Measurements from ENCODE around the gene ID3.

Gene ID3

DNA sequence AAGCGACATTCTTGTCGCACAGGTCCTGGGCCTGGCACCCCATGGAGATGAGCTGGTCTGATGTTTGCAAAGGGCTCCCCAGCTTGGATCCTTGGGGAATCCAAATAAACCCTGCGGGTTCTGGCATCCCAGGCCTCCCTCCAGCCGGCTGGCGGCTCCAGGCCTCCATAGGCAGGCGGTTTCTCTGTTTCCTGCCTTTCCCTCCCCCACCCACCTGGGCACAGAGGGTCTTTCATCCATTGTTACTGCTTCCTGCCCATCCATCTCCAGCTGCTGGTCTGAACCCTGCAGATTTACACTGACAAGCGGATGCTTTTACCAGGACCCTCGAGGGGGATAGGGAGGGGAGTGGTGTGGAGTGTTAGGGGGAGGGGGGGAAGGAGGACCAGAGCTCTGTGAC is 39.1 kb upstream of the ID3 start:
- no peak for DNase-seq (ENCODE audit: low spot score)
- TF ChIP-seq, protein P1, sequence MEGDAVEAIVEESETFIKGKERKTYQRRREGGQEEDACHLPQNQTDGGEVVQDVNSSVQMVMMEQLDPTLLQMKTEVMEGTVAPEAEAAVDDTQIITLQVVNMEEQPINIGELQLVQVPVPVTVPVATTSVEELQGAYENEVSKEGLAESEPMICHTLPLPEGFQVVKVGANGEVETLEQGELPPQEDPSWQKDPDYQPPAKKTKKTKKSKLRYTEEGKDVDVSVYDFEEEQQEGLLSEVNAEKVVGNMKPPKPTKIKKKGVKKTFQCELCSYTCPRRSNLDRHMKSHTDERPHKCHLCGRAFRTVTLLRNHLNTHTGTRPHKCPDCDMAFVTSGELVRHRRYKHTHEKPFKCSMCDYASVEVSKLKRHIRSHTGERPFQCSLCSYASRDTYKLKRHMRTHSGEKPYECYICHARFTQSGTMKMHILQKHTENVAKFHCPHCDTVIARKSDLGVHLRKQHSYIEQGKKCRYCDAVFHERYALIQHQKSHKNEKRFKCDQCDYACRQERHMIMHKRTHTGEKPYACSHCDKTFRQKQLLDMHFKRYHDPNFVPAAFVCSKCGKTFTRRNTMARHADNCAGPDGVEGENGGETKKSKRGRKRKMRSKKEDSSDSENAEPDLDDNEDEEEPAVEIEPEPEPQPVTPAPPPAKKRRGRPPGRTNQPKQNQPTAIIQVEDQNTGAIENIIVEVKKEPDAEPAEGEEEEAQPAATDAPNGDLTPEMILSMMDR (IDR thresholded peaks at IDR 0.05; ENCODE audit: extremely low read depth, insufficient read depth, missing control alignments) = no peak
- in situ Hi-C loops (cut with MboI; ENCODE audit: low pct_unique_long_range_greater_than_20kb, low sequenced_read_pairs, unreplicated experiment) = no loop called here

DNA sequence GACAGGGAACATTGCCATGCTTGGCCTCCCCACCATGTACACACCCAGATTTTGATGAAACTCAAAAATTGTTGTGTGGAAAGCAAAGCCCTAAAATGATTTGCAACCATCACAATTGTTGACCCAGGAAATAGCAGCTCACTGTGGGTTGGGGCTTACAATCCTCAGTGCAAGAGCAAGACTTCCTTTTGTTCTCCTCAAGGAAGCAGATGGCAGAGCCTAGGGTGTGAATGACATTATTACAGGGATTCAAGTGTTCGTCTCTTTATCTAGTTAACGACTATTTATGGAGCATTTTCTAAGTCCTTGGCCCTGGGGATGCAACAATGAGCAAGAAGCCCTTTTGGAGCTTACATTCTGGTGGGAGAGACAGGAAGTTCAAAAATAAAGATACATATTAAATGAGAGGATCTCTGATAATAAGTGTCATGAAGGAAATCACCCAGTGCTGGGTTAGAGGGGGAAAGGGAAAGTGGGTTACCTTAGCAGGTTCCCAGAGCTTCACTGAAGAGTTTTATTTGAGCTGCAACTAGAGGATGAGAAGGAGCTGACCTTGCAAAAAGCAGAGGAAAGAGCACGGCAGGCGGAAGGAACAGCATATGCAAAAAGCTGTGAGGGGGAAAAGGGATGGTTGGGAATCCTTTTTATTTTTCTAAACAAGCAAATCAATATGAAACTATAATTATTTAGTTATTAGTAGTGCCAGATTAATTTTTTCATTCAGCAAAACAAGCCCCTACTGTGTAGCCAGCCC is 38.5 kb upstream of the ID3 start:
- in situ Hi-C loops (cut with MboI; ENCODE audit: low pct_unique_long_range_greater_than_20kb, low sequenced_read_pairs, unreplicated experiment) = no loop called here
- TF ChIP-seq, protein P1 (IDR thresholded peaks at IDR 0.05; ENCODE audit: extremely low read depth, insufficient read depth, missing control alignments) = no peak
- no peak for DNase-seq (ENCODE audit: low spot score)

DNA sequence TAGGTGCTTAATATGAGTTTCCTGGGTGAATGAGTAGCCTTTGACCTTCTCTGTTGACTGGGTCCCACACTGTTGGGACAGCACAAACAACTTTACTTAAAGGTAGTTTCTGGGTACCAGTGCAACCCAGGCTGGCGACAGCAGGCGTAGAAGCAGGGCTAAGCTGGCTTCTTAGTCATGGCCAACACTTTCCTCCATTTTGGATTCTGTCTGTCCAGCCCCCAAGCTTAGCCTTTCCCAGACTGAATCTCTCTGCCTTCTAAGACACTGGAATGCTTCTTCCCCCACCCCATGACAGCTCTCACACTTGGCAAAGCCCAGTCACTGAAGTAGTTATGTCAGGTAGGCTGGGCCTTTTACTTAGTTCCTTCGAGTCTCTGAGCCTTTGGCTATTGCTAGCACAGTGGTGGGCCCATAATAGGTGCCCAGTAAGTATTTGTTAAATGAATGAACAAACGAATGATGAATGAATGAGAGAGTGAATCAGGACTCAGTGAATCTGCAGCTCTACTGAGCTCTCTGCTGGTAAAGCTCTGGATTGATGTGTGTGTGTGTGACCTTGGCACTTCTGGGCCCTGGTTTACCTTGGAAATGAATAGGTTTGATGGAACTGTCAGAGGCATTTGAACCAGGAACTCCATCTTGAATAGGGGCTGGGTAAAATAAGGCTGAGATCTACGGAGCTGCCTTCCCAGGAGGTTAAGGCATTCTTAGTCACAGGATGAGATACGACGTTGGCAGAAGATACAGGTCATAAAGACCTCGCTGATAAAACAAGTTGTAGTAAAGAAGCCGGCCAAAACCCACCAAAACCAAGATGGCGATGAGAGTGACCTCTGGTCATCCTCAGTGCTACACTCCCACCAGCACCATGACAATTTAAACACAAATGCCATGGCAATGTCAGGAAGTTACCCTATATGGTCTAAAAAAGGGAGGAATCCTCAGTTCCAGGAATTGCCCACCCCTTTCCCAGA is 37.4 kb upstream of the ID3 start:
- DNase-seq (ENCODE audit: low spot score) = no peak
- TF ChIP-seq, protein P1 (IDR thresholded peaks at IDR 0.05; ENCODE audit: extremely low read depth, insufficient read depth, missing control alignments) = no peak
- in situ Hi-C loops (cut with MboI; ENCODE audit: low pct_unique_long_range_greater_than_20kb, low sequenced_read_pairs, unreplicated experiment) = no loop called here

DNA sequence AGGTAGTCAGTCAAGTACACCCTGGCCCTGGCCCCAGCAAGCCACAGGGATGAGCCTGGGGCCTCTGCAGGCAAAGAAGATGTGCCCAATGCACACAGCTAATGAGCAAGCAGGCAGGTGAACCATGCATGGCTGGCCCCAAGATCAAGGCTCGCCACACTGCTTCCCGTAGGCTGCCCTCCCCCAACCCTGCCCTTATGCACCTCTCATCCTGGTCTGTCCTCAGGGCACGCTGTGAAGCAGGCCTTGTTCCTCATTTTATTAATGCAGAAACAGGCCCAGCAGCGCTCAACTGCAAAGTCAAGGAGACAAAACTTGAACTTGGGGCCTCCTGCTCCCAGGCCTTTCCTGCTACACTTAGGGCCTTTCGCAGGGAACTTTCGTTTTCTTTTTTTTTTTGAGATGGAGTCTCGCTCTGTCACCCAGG is 35.6 kb upstream of the ID3 start:
- TF ChIP-seq, protein P1 (IDR thresholded peaks at IDR 0.05; ENCODE audit: extremely low read depth, insufficient read depth, missing control alignments) = no peak
- no peak for DNase-seq (ENCODE audit: low spot score)
- in situ Hi-C loops (cut with MboI; ENCODE audit: low pct_unique_long_range_greater_than_20kb, low sequenced_read_pairs, unreplicated experiment) = no loop called here

DNA sequence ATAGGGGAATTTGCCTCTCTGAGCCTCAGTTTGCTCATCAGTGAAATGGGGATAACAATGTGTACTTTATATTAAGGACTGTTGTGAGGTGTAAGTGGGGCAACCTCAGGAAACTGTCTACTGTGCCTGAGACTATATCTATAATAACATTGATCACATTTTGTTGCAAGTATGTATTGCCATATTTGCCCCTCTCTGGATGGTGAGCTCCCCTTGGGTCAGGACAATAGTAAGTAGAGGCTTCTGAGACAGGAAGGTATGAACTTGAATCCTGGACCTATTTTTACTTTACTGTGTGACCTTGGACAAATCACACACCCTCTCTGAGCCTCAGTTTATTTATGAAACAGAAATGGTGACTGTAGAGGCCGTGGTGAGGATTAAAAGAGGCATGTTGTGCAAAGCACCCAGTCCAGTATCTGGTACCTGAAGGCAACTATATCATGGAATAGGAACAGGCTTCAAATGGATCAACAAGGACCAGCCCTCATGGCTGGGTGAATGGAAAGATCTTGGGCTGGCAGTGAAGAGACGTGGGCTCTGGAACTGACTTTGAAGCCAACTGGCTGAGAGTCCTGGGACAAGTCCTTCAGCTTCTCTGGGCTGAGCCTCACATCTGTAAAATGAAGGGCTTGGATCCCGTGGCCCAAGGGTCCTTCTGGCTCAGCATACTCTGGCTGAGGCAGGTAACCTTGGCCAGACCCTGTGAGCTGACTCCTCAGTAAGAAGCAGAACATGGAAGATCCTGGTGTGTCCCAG is 35.0 kb upstream of the ID3 start:
- DNase-seq (ENCODE audit: low spot score) = no peak
- in situ Hi-C loops (cut with MboI; ENCODE audit: low pct_unique_long_range_greater_than_20kb, low sequenced_read_pairs, unreplicated experiment) = no loop called here
- TF ChIP-seq, protein P1 (IDR thresholded peaks at IDR 0.05; ENCODE audit: extremely low read depth, insufficient read depth, missing control alignments) = no peak

DNA sequence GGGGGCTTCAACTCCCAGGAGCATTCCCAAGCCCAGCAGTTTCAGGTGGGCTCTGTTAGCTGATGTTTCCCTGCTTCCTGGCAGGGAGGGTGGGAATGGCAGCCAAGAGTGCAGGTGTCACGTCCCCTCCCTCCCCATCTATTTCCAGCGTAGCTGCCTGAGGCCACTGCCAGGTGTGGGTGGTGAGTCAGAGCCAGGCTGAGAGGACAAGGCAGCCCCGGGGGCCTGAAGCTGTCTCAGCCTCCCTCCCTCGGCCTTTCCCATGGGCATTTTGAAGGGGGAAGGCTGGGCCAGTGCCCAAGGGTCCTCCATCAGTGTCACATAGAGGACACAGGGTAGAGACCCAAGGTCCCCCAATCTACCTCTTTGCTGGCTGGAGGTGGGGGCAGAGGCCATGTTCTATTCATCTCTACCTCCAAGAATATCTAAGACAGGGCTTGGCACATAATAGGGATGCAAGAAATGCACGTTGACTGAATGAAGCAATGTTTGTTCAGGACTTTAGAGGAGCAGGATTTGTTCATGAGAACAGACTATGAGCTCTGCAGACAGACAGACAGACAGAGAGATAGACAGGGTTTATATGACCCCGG is 34.4 kb upstream of the ID3 start:
- in situ Hi-C loops (cut with MboI; ENCODE audit: low pct_unique_long_range_greater_than_20kb, low sequenced_read_pairs, unreplicated experiment) = no loop called here
- TF ChIP-seq, protein P1 (IDR thresholded peaks at IDR 0.05; ENCODE audit: extremely low read depth, insufficient read depth, missing control alignments) = no peak
- no peak for DNase-seq (ENCODE audit: low spot score)

Measured in GM13977 (cell line).